ENCODE data around the gene CEP350.

DNA sequence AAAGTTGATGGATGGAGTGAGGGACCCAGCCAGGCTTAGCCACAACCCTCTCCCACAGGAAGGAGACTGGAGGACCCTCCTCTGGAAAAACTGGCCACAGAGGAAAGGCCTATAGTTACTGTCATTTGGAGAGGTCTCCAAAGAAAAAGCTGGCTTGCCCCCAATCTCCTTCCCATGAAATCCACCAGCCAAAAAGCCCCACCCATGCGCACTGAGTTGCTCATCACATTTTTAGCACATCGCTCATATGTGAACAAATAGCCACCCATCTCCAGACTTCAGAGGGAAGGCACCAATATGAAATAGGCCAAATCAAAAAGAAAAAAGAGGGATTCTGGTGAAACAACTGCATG lies 163.1 kb downstream of the CEP350 start:
- TF ChIP-seq, protein P1, sequence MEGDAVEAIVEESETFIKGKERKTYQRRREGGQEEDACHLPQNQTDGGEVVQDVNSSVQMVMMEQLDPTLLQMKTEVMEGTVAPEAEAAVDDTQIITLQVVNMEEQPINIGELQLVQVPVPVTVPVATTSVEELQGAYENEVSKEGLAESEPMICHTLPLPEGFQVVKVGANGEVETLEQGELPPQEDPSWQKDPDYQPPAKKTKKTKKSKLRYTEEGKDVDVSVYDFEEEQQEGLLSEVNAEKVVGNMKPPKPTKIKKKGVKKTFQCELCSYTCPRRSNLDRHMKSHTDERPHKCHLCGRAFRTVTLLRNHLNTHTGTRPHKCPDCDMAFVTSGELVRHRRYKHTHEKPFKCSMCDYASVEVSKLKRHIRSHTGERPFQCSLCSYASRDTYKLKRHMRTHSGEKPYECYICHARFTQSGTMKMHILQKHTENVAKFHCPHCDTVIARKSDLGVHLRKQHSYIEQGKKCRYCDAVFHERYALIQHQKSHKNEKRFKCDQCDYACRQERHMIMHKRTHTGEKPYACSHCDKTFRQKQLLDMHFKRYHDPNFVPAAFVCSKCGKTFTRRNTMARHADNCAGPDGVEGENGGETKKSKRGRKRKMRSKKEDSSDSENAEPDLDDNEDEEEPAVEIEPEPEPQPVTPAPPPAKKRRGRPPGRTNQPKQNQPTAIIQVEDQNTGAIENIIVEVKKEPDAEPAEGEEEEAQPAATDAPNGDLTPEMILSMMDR (conservative IDR thresholded peaks at IDR 0.05; ENCODE audit: low read depth, low read length): no peak
- no peak for TF ChIP-seq EZH2 (IDR thresholded peaks at IDR 0.05; ENCODE audit: borderline replicate concordance, low read depth, low read length, poor library complexity, severe bottlenecking)
